C4-2B (cell line): Measurements from ENCODE around the gene ADAMTS15.
"Not testable (repeated sequence)": the region's sequence is repeated elsewhere in the genome, so short reads cannot be mapped to it uniquely, and the experiment has no call there.

ENCODE experiments used
- H3K27ac ChIP-seq: fragments of 450-650 bp; 2 replicates; pipeline ENCODE4 v1.5.1; 2017
- ZFX ChIP-seq: fragments of 450-650 bp; IDR thresholded peaks from 2 replicates; pipeline ENCODE4 v1.6.1; 2017
- TF ChIP-seq, protein P1 (sequence below): fragments of 450-650 bp; conservative IDR thresholded peaks from 2 replicates; pipeline ENCODE4 v1.5.1; 2017; ENCODE audit warnings: mild to moderate bottlenecking

ADAMTS15 gene

DNA sequence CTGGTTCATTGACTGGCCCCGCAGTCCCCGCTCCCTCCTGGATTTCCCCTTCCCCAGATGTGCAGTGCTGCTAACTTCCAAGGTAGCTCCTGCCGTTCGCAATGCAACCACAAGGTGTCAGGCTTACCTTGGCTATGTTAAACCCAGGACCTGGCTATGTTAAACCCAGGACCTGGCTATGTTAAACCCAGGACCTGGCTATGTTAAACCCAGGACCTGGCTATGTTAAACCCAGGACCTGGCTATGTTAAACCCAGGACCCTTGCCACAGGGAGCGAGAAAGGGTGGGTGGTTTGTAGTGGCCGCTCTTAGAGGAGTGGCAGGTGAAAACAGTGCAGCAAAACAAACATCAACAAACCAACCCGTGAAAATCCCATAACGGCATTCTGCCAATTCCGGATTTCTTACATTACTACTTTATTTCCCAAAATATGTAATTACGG, 17.1 kb upstream of the ADAMTS15 start:
- no peak for TF ChIP-seq ZFX
- TF ChIP-seq, protein P1, sequence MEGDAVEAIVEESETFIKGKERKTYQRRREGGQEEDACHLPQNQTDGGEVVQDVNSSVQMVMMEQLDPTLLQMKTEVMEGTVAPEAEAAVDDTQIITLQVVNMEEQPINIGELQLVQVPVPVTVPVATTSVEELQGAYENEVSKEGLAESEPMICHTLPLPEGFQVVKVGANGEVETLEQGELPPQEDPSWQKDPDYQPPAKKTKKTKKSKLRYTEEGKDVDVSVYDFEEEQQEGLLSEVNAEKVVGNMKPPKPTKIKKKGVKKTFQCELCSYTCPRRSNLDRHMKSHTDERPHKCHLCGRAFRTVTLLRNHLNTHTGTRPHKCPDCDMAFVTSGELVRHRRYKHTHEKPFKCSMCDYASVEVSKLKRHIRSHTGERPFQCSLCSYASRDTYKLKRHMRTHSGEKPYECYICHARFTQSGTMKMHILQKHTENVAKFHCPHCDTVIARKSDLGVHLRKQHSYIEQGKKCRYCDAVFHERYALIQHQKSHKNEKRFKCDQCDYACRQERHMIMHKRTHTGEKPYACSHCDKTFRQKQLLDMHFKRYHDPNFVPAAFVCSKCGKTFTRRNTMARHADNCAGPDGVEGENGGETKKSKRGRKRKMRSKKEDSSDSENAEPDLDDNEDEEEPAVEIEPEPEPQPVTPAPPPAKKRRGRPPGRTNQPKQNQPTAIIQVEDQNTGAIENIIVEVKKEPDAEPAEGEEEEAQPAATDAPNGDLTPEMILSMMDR: peak; percentile 81
- no peak overlapping the region for H3K27ac ChIP-seq

DNA sequence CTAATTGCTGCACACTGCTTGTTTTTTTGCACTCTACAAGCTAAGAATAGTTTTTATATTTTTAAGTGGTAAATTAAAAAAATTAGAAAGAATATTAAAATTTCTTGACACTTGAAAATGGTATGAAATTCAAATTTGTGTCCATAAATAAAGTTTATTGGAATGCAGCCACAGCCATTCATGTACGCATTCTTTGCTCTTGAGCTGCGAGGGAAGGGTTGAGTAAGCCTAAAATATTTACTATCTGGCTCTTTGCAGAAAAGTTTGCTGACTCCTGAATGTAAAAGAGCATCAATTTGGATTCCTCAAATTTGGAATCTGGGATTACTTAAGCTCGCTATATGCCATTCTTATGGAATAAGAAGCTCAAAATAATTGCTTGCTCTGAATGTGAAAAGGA, 16.6 kb upstream of the ADAMTS15 start:
- TF ChIP-seq ZFX: no peak
- TF ChIP-seq, protein P1: peak; percentile 6

GRCh38 chr11:130433357-130433756, 15.1 kb upstream of the ADAMTS15 start:
- no peak overlapping the region for H3K27ac ChIP-seq

More for the DNA sequence above, 16.6 kb upstream of the ADAMTS15 start:
- no peak overlapping the region for H3K27ac ChIP-seq

DNA sequence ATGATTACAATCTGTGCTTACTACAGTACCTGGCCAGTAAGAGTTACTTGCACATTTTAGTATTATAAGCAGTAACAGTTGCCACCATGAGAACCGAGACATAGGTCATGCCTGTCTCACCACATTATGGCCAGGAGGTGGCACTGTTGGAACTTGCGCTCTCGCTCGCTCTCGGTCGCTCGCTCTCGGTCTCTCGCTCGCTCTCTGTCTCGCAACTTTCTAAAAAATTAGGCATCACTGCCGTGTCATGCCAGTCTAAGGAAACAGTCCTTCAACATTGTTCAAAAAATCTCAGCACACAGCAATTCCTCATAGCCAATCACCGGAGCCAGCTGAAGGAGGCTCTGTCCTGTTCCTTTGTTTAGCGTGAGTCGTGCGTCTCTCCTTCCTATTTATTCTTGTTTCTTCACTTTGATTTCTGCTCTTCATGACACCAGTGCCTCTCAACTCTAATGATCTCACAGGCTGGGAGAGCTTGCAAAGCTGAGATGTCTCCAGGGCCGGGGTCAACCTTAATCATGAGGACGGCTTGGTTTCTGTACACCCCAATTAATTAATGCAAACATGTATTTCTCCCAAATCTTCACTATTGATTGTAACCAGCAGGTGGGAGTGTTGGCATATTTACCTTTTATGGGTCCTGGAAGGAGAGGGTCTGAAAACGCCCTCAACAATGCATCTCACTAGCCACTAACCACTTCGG, 13.8 kb upstream of the ADAMTS15 start:
- no peak for TF ChIP-seq ZFX
- TF ChIP-seq, protein P1: peak; percentile 98
- no peak overlapping the region for H3K27ac ChIP-seq

More at GRCh38 chr11:130433357-130433756, 15.1 kb upstream of the ADAMTS15 start:
- TF ChIP-seq, protein P1: no peak
- TF ChIP-seq ZFX: no peak

GRCh38 chr11:130435671-130436070, 12.8 kb upstream of the ADAMTS15 start:
- TF ChIP-seq, protein P1: no peak
- no peak for TF ChIP-seq ZFX
- H3K27ac ChIP-seq: no peak overlapping the region

- H3K27ac ChIP-seq: no peak overlapping the region
- no peak for TF ChIP-seq ZFX
- TF ChIP-seq, protein P1: no peak
These were observed 12.3 kb upstream of the ADAMTS15 start for GRCh38 chr11:130436171-130436570.

GRCh38 chr11:130437848-130438247, 10.6 kb upstream of the ADAMTS15 start:
- no peak for TF ChIP-seq ZFX
- TF ChIP-seq, protein P1: no peak
- H3K27ac ChIP-seq: no peak overlapping the region

- not testable (repeated sequence) for H3K27ac ChIP-seq
These were observed 9.9 kb upstream of the ADAMTS15 start for GRCh38 chr11:130438401-130439159.
